ENCODE data around the gene RASA3. TPM values are rescaled to one million over a fixed set of nuclear protein-coding genes. Genes with fewer than 3 reads are reported as not detected.

Gene RASA3
- total and polyA plus RNA-seq, 2 of the 8 experiments (the other 6 are each of a cell fraction or from before 2014, with no cell fraction given): 7.5 to 21.9 TPM

DNA sequence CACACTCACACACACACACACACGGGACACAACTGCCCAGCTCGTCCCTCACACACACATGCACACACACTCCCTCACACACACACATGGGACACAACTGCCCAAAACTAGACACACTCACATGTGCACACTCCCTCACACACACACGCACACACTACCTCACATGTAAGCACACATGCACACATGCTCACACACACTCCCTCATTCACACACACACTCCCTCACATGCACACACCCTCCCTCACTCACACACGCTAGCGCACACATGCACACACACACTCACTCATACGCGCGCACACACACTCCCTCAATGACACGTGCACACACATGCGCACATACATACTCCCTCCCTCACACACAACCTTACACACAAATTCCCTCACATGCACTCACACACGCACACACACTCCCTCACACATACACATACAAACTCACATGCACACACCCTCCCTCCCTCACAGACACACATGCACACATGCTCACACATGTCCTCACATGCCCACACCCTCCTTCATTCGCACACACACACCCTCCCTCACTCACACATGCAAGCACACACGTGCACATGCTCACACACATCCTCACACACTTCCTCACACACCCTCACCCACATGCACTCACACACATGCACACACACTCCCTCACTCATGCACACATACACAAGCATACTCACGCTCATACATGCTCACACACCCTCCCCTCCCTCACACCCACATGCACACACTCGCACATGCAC is 9.0 kb upstream of the RASA3 start:
- Histone ChIP-seq H3K9ac (replicated peaks in 1 of 4; ENCODE audit: extremely low read depth in 1 of 4, low read depth in 3 of 4, low read length in 3 of 4) (no peak overlapping the region), H3K56ac (replicated peaks; ENCODE audit: insufficient read length, low read depth, low read length) (no peak overlapping the region), H2AK5ac (ENCODE audit: low read depth, low read length) (peak overlapping the region; percentile 91), H3K27ac (ENCODE audit: low read depth, low read length) (no peak overlapping the region), H2BK5ac (ENCODE audit: low read depth, low read length) (peak overlapping the region; percentile 82), H4K5ac (ENCODE audit: insufficient read length, low read depth, low read length) (no peak overlapping the region), H2BK120ac (replicated peaks; ENCODE audit: low read depth, low read length) (no peak overlapping the region), H3K18ac (ENCODE audit: extremely low read depth, low read length) (no peak overlapping the region), H2BK20ac (ENCODE audit: low read length) (no peak overlapping the region), H3K79me1 (ENCODE audit: low read depth, low read length) (no peaks in the 10 kb centered on the region), H3K23ac (ENCODE audit: insufficient read length) (peak overlapping the region; percentile 70), H4K8ac (ENCODE audit: extremely low read depth, insufficient read depth, low read length) (no peak overlapping the region), H3K27me3 (replicated peaks in 1 of 4; ENCODE audit: control insufficient read depth in 3 of 4, extremely low read depth in 1 of 4, insufficient read depth in 3 of 4, low read length in 3 of 4) (no peaks in the 10 kb centered on the region), H2BK15ac (ENCODE audit: low read length) (peak overlapping the region; percentile 0; the same call in 1 of the 2 replicates), H3K4me1 (replicated peaks in 1 of 4; ENCODE audit: control insufficient read depth in 3 of 4, insufficient read depth in 4 of 4, low read length in 3 of 4) (peaks cover 0 to 3% (median 1%) of the 10 kb centered on the region in 4 experiments; a peak in 2 of 7 replicates), H3K79me2 (ENCODE audit: control insufficient read depth in 1 of 2, insufficient read depth in 2 of 2, low read length in 2 of 2) (no peaks in the 10 kb centered on the region), H4K91ac (replicated peaks; ENCODE audit: insufficient read length, low read length) (peak overlapping the region; percentile 20), H3K4me2 (ENCODE audit: insufficient read depth in 1 of 2, low read depth in 2 of 2, low read length in 2 of 2) (no peak overlapping the region), H3K9me3 (ENCODE audit: insufficient read depth in 2 of 2, low read depth in 1 of 2, low read length in 1 of 2) (no peaks in the 10 kb centered on the region), H3K14ac (ENCODE audit: insufficient read length) (no peak overlapping the region), H2BK12ac (ENCODE audit: low read depth, low read length) (peak overlapping the region; percentile 78; the same call in 1 of the 2 replicates), H2AFZ (ENCODE audit: low read length) (no peak overlapping the region), H4K20me1 (replicated peaks in 1 of 2; ENCODE audit: control insufficient read depth in 1 of 2, insufficient read depth in 2 of 2, low read length in 2 of 2) (peaks cover 0 to 10% of the 10 kb centered on the region in 2 experiments), H3K23me2 (ENCODE audit: low read depth, low read length) (peaks cover 9% of the 10 kb centered on the region), H3K36me3 (ENCODE audit: control insufficient read depth in 2 of 4, insufficient read depth in 4 of 4, low read length in 3 of 4) (no peaks in the 10 kb centered on the region; a peak in 1 of 8 replicates), H3K4me3 (ENCODE audit: extremely low read depth in 1 of 4, insufficient read depth in 2 of 4, low read depth in 3 of 4, low read length in 4 of 4) (no peak overlapping the region), H3K4ac (replicated peaks; ENCODE audit: insufficient read length, low read depth, low read length) (peak overlapping the region; percentile 16)
- 95 to 100% methylated on average over 1 to 15 of the region's 15 CpGs for WGBS, 2 experiments (ENCODE audit: extremely low coverage in 1 of 2, insufficient coverage in 1 of 2, insufficient read length in 1 of 2, insufficient replicate concordance in 2 of 2, low coverage in 1 of 2, low lambda C conversion rate in 2 of 2, missing lambda C conversion rate in 1 of 2)
- CTCF ChIA-PET (ENCODE audit: partially characterized antibody): interaction anchor here (1.6 kb wide), 1 partner anchor 27 kb away, joined by 4 read pairs; no protein-coding TSS in a partner anchor
- POLR2A ChIA-PET (ENCODE audit: partially characterized antibody): no interaction called here
- no peak for DNase-seq (ENCODE audit: low read depth in 1 of 2, low spot score in 2 of 2)
- FAIRE-seq: no peak
- no peak for TF ChIP-seq MAFK (IDR thresholded peaks at IDR 0.05; ENCODE audit: low read depth, low read length)
- no peak for TF ChIP-seq TAF1 (IDR thresholded peaks at IDR 0.05; ENCODE audit: low read depth, low read length)
- TF ChIP-seq SIN3A (conservative IDR thresholded peaks at IDR 0.05 in 1 of 2, IDR thresholded peaks at IDR 0.05 in 1 of 2; ENCODE audit: low read depth in 1 of 2, low read length in 2 of 2): no peak
- no peak for TF ChIP-seq TBP (IDR thresholded peaks at IDR 0.05; ENCODE audit: low read depth, low read length)
- no peak for TF ChIP-seq KDM4A (IDR thresholded peaks at IDR 0.05; ENCODE audit: low read depth, low read length, severe bottlenecking)
- TF ChIP-seq E2F6 (IDR thresholded peaks at IDR 0.05): no peak
- no peak for TF ChIP-seq POLR2A (IDR thresholded peaks at IDR 0.05; ENCODE audit: control extremely low read depth in 1 of 2, low read depth in 2 of 2, low read length in 2 of 2)
- no peak for TF ChIP-seq BRCA1 (IDR thresholded peaks at IDR 0.05; ENCODE audit: low read depth, low read length)
- TF ChIP-seq GABPA (IDR thresholded peaks at IDR 0.05; ENCODE audit: borderline replicate concordance, insufficient read depth, low read length): no peak
- TF ChIP-seq RAD21 (IDR thresholded peaks at IDR 0.05 in 1 of 2, conservative IDR thresholded peaks at IDR 0.05 in 1 of 2; ENCODE audit: low read depth in 2 of 2, low read length in 2 of 2): no peak
- TF ChIP-seq ASH2L (IDR thresholded peaks at IDR 0.05; ENCODE audit: low read length): no peak
- no peak for TF ChIP-seq JUN (IDR thresholded peaks at IDR 0.05; ENCODE audit: low read depth, low read length)
